ENCODE results near the gene C1R.

The C1R gene

GRCh38 chr12:7092229-7092985, at the start of gene C1R:
TSS of gene C1R (minus strand) at chr12:7092445. CDS start at chr12:7092388, 57 bp downstream.
- peak; percentile 71 for DNase-seq (ENCODE audit: low spot score)

GRCh38 chr12:7141351-7142005, 49.2 kb upstream of the C1R start:
- DNase-seq (ENCODE audit: low spot score): no peak

- no peak for DNase-seq (ENCODE audit: low spot score)
These were observed 47.0 kb upstream of the C1R start for GRCh38 chr12:7139200-7139599.

- DNase-seq (ENCODE audit: low spot score): no peak
These were observed 45.7 kb upstream of the C1R start for GRCh38 chr12:7137908-7138307.

- DNase-seq (ENCODE audit: low spot score): no peak
These were observed 44.4 kb upstream of the C1R start for GRCh38 chr12:7136676-7137075.

GRCh38 chr12:7136071-7136470, 43.8 kb upstream of the C1R start:
- no peak for DNase-seq (ENCODE audit: low spot score)

GRCh38 chr12:7134396-7135166, 42.3 kb upstream of the C1R start:
- no peak for DNase-seq (ENCODE audit: low spot score)

- DNase-seq (ENCODE audit: low spot score): no peak
These were observed 39.2 kb upstream of the C1R start for GRCh38 chr12:7131502-7131866.

- no peak for DNase-seq (ENCODE audit: low spot score)
These were observed 38.7 kb upstream of the C1R start for GRCh38 chr12:7130701-7131501.

- DNase-seq (ENCODE audit: low spot score): no peak
These were observed 37.8 kb upstream of the C1R start, which contains the start of gene CLSTN3 for GRCh38 chr12:7129872-7130691. TSS of gene CLSTN3 (plus strand) at chr12:7130371. CDS start at chr12:7130649, 278 bp downstream.

- DNase-seq (ENCODE audit: low spot score): no peak
These were observed 37.1 kb upstream of the C1R start for GRCh38 chr12:7129287-7129871.

GRCh38 chr12:7128681-7129286, 36.5 kb upstream of the C1R start, which contains the start of gene RBP5:
TSS of gene RBP5 (minus strand) at chr12:7128889. CDS start at chr12:7128775, 114 bp downstream.
- DNase-seq (ENCODE audit: low spot score): no peak

- no peak for DNase-seq (ENCODE audit: low spot score)
These were observed 35.8 kb upstream of the C1R start for GRCh38 chr12:7127916-7128626.

- DNase-seq (ENCODE audit: low spot score): no peak
These were observed 33.5 kb upstream of the C1R start for GRCh38 chr12:7125632-7126227.

- no peak for DNase-seq (ENCODE audit: low spot score)
These were observed 31.7 kb upstream of the C1R start for GRCh38 chr12:7123806-7124522.

- no peak for DNase-seq (ENCODE audit: low spot score)
These were observed 30.8 kb upstream of the C1R start for GRCh38 chr12:7122811-7123769.

GRCh38 chr12:7121324-7121723, 29.1 kb upstream of the C1R start:
- DNase-seq (ENCODE audit: low spot score): no peak
